Measurements from ENCODE around the gene BRINP3. TPM values are rescaled to one million over a fixed set of nuclear protein-coding genes. Genes with fewer than 3 reads are reported as not detected.

The BRINP3 gene
- total RNA-seq, 4 donors from 2014 or later = 0.23 to 0.25 TPM; not detected in 2

DNA sequence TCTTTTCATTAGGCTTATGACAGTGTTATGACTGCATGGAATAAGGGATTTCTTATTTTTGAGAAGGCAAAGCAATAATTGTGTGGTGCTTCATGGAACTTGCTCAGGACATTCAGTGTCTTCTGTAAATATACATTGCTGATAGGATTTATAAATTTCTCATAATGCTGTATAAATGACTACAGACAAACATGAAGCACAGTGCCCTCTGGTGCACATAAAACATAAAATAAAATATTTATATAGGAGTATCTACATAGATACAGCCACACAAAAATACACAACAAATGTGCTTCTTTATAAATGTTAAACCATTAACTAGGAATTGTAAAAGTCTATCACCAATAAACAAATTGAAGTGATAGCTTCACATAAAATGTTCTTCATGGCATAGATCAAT lies 24.1 kb downstream of the BRINP3 start:
- TF ChIP-seq POLR2A (IDR thresholded peaks at IDR 0.05) = no peak
- TF ChIP-seq, protein P1, sequence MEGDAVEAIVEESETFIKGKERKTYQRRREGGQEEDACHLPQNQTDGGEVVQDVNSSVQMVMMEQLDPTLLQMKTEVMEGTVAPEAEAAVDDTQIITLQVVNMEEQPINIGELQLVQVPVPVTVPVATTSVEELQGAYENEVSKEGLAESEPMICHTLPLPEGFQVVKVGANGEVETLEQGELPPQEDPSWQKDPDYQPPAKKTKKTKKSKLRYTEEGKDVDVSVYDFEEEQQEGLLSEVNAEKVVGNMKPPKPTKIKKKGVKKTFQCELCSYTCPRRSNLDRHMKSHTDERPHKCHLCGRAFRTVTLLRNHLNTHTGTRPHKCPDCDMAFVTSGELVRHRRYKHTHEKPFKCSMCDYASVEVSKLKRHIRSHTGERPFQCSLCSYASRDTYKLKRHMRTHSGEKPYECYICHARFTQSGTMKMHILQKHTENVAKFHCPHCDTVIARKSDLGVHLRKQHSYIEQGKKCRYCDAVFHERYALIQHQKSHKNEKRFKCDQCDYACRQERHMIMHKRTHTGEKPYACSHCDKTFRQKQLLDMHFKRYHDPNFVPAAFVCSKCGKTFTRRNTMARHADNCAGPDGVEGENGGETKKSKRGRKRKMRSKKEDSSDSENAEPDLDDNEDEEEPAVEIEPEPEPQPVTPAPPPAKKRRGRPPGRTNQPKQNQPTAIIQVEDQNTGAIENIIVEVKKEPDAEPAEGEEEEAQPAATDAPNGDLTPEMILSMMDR (IDR thresholded peaks at IDR 0.05) = no peak
- intact Hi-C loops (cut with DNase I; ENCODE audit: low total_unique reads) = no loop called here
- no peak overlapping the region for H3K4me3 ChIP-seq (ENCODE audit: low read depth, poor library complexity, severe bottlenecking)

DNA sequence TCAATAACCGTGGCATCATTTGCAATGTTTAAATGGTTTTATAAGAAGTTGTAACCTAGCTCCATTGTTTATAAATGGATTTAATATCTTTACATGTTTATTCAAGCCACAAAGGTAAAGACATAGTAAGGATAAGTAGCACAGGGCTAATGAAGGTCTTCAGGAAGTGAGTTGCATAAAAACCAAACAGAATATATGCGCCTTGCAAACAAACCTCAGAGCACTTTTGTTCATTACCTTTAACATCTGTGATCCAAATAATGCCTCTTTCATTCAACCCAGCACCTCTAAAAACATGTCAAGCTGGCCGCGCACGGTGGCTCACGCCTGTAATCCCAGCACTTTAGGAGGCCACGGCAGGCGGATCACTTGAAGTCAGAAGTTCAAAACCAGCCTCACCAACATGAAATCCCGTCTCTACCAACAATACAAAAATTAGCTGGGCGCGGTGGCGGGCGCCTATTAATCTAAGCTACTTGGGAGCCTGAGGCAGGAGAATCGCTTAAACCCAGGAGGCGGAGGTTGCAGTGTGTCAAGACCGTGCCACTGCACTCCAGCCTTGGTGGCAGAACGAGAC lies 25.3 kb downstream of the BRINP3 start:
- TF ChIP-seq POLR2A (IDR thresholded peaks at IDR 0.05) = no peak
- TF ChIP-seq, protein P1 (IDR thresholded peaks at IDR 0.05) = no peak
- intact Hi-C loops (cut with DNase I; ENCODE audit: low total_unique reads) = no loop called here
- no peak overlapping the region for H3K4me3 ChIP-seq (ENCODE audit: low read depth, poor library complexity, severe bottlenecking)
- no peak for DNase-seq (ENCODE audit: low spot score in 2 of 2)
- WGBS, 2 donors = 90 to 91% methylated on average over 17 of the region's 17 CpGs

More for the DNA sequence above, 24.1 kb downstream of the BRINP3 start:
- DNase-seq (ENCODE audit: low spot score in 2 of 2) = no peak

DNA sequence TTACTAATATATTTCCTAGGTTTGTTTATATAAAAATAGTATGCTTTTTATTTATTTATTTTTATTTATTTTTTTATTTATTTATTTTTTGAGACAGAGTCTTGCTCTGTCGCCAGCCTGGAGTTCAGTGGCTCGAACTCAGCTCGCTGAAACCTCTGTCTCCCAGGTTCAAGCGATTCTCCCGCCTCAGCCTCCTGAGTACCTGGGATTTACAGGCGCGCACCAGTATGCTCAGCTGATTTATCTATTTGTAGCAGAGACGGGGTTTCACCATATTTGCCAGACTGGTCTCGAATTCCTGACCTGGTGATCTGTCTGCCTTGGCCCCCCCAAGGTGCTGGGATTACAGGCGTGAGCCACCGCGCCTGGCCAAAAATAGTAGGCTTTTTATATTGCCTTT lies 33.2 kb downstream of the BRINP3 start:
- intact Hi-C loops (cut with DNase I; ENCODE audit: low total_unique reads) = no loop called here
- no peak for DNase-seq (ENCODE audit: low spot score in 2 of 2)
- no peak for TF ChIP-seq POLR2A (IDR thresholded peaks at IDR 0.05)
- TF ChIP-seq, protein P1 (IDR thresholded peaks at IDR 0.05) = no peak
- H3K4me3 ChIP-seq (ENCODE audit: low read depth, poor library complexity, severe bottlenecking) = no peak overlapping the region
- 93 to 94% methylated on average over 12 of the region's 12 CpGs for WGBS, 2 donors

DNA sequence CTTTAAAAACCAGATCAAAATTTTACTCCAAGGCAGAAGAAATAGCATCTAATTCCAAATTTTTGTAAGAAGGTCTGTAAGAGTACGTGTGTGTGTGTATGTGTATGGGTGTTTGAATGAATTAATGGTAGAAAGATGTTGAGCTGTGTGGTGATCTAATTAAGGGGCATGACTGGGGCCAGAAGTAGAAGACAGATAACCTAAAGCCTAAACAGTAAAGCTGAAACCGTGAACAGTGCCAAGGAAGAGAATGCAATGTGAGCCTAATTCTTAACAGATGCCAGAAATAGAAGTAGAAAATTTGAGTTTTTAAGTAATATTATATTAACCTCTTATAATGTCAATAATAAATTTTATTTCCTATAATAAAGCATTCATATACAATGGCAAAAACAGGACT lies 38.2 kb downstream of the BRINP3 start:
- DNase-seq (ENCODE audit: low spot score in 2 of 2) = no peak
- 61 to 62% methylated on average over 2 of the region's 2 CpGs for WGBS, 2 donors
- intact Hi-C loops (cut with DNase I; ENCODE audit: low total_unique reads) = no loop called here
- TF ChIP-seq POLR2A (IDR thresholded peaks at IDR 0.05) = no peak
- TF ChIP-seq, protein P1 (IDR thresholded peaks at IDR 0.05) = no peak
- H3K4me3 ChIP-seq (ENCODE audit: low read depth, poor library complexity, severe bottlenecking) = no peak overlapping the region

DNA sequence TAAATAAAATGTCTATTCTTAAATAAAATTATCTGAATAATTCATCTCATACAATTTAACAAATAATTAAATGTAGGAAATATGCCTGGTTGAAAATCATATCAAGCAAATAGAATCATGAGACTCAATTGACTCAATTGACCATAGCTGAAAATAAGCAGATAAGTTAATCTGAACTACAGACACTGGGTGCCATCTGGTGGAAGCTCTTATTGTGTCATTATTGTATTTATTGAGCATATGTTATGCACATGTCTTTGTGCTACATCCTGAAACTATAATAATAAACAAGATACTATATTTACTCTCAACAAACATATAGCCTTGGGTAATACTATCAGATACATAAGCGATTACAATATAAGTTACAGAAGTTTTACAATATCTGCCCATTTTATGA lies 41.0 kb downstream of the BRINP3 start:
- TF ChIP-seq, protein P1 (IDR thresholded peaks at IDR 0.05) = no peak
- no peak for TF ChIP-seq POLR2A (IDR thresholded peaks at IDR 0.05)
- 67 to 78% methylated on average over 1 of the region's 1 CpG for WGBS, 2 donors
- intact Hi-C loops (cut with DNase I; ENCODE audit: low total_unique reads) = no loop called here
- no peak for DNase-seq (ENCODE audit: low spot score in 2 of 2)
- H3K4me3 ChIP-seq (ENCODE audit: low read depth, poor library complexity, severe bottlenecking) = no peak overlapping the region

DNA sequence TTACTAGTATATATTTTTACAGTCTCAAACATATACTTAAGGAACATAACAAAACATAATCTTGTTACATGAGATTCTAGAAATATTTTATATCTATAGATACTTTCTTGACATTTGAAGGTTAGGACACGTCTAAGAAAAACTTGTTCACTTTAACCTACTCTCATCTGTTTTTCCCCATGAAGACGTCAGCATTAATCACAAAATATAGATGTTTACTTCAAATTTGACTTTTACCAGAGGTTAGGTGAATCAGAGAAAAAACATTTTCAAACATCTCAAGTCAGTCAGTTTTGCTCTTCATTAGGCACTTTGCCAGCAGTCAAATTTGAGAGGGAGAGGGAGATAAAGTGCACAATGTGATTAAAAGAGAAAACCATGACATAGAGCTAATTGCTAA lies 47.7 kb downstream of the BRINP3 start:
- intact Hi-C loops (cut with DNase I; ENCODE audit: low total_unique reads) = no loop called here
- 54 to 59% methylated on average over 2 of the region's 2 CpGs for WGBS, 2 donors
- DNase-seq (ENCODE audit: low spot score in 2 of 2) = no peak
- no peak overlapping the region for H3K4me3 ChIP-seq (ENCODE audit: low read depth, poor library complexity, severe bottlenecking)
- TF ChIP-seq, protein P1 (IDR thresholded peaks at IDR 0.05) = no peak
- no peak for TF ChIP-seq POLR2A (IDR thresholded peaks at IDR 0.05)

All from lower leg skin (tissue), 4 donors.